HG03354 (cell line): ENCODE results near the gene PWWP2A.
A peak's percentile ranks its signal among the peaks of the same experiment; 100 is the strongest.

ENCODE experiments used
- ATAC-seq: cut with Tn5 transposase; IDR thresholded peaks from one replicate; pipeline ENCODE4 v1.9.1; 2021; ENCODE audit warnings: mild to moderate bottlenecking; ENCODE audit not compliant: unreplicated experiment, poor library complexity, severe bottlenecking

Gene PWWP2A

GRCh38 chr5:160133071-160133917 lies 14.0 kb upstream of the PWWP2A start:
- no peak for ATAC-seq

- ATAC-seq = no peak
Observed at GRCh38 chr5:160129841-160130240, 10.6 kb upstream of the PWWP2A start.

- no peak for ATAC-seq
Observed at GRCh38 chr5:160128632-160129031, 9.4 kb upstream of the PWWP2A start.

- peak; percentile 0 for ATAC-seq
Observed at GRCh38 chr5:160119905-160120266, 636 bp upstream of the PWWP2A start.

GRCh38 chr5:160118349-160119141 lies 705 bp downstream of the PWWP2A start:
- ATAC-seq = peak; percentile 28

- ATAC-seq = no peak
Observed at GRCh38 chr5:160116991-160117390, 2.3 kb downstream of the PWWP2A start.

- no peak for ATAC-seq
Observed at GRCh38 chr5:160108124-160108523, 11.1 kb downstream of the PWWP2A start.

GRCh38 chr5:160105686-160106360 lies 13.4 kb downstream of the PWWP2A start:
- ATAC-seq = peak; percentile 85

GRCh38 chr5:160097991-160098390 lies 21.3 kb downstream of the PWWP2A start:
- ATAC-seq = no peak

GRCh38 chr5:160096178-160096577 lies 23.1 kb downstream of the PWWP2A start:
- no peak for ATAC-seq

GRCh38 chr5:160092960-160093707 lies 26.1 kb downstream of the PWWP2A start:
- ATAC-seq = peak; percentile 59

- ATAC-seq = no peak
Observed at GRCh38 chr5:160092514-160092913, 26.7 kb downstream of the PWWP2A start.

- no peak for ATAC-seq
Observed at GRCh38 chr5:160090059-160090458, 29.2 kb downstream of the PWWP2A start.

GRCh38 chr5:160089531-160089930 lies 29.7 kb downstream of the PWWP2A start:
- ATAC-seq = no peak

- no peak for ATAC-seq
Observed at GRCh38 chr5:160088805-160089204, 30.4 kb downstream of the PWWP2A start.

GRCh38 chr5:160087199-160087598 lies 32.1 kb downstream of the PWWP2A start:
- ATAC-seq = no peak

GRCh38 chr5:160084144-160084543 lies 35.1 kb downstream of the PWWP2A start:
- no peak for ATAC-seq

GRCh38 chr5:160083501-160083900 lies 35.7 kb downstream of the PWWP2A start:
- ATAC-seq = no peak

- no peak for ATAC-seq
Observed at GRCh38 chr5:160082614-160083500, 36.4 kb downstream of the PWWP2A start.
